HG03558 (cell line): ENCODE measurements around the gene AGR3.
"Not testable (repeated sequence)": the region's sequence is repeated elsewhere in the genome, so short reads cannot be mapped to it uniquely, and the experiment has no call there.

Source experiments
- ATAC-seq: cut with Tn5 transposase; IDR thresholded peaks from one replicate; pipeline ENCODE4 v1.9.1; 2021; ENCODE audit warnings: moderate number of reproducible peaks; ENCODE audit not compliant: unreplicated experiment; ENCODE audit errors: extremely low read depth

The AGR3 gene

DNA sequence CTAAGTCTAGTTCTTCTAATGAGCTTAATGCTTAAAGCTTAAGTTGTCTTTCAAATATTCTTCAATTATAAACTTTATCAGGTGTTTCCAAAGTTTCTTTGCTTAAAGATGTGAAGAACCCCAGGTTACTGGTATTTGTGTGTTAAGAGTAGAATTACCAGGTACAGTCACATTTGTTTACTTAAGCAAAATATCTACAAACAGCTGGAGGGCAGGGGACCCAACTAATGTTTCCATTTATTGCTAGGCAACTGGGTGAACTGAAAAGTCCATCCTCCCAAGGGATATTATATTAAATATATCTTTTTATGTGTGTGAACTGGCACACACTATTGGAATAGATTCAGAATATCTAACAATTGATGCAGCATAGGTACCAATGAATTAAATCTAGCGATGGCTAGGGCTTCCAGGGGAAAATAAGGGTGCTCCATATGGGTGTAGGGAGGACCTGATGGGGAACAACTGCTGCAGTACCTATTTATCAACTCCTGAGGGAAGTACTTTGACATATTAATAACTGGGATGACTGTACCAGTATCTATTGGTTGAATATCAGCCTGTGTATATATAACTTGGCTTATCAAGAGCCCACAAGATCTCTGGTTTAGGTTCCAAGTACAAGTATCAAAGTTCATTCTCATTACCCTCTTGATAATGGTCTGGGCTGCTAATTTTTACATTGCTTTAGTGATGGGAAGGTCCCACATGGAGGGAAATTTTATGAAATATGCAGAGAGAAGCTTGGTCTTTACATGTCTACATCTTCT, 10.3 kb upstream of the AGR3 start:
- no peak for ATAC-seq

DNA sequence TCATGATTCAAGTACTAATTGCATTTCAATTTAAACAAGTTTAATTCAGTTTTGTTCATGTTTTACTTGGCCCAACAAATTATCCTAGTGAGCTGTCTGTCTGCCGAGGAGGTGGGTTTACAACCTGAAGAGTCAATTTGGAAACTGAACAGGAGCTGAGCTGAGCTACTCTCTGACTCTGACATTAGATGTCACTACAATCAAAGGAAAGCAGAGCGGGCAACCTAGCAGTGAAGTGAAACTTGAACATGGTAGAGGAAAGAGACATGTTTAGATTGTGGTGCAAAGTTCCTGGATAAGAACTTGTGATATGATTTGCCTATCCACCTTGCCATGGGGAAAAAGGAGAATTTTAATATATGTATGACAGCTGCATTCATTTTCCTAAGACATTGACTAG, 9.6 kb upstream of the AGR3 start:
- no peak for ATAC-seq

DNA sequence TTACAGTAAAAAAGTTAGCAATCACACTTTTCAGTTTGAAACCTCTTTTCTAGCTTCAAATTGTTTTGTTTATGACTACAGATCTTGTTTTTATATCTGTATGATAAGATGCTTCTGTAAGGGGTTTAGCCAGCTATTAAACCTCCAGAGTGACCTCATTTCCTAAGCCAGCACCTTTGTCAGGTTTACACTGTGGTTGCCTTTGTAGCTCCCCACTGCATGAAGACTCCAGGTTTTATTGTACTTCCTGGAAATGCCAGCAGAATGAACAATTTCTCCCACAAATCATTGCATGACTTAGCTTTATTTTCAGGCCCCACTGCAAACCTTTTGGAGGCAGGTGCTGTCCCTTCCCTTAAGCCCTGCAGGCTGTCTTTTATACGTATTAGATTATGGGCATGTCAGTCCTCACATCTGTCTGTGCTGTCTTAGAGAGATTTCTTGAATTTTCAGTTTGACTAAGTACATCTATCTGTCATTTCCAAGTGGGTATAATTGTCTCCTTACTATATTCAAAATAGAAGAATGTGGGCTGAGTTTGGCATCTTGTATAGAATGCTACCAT, 8.2 kb upstream of the AGR3 start:
- ATAC-seq, result no peak

DNA sequence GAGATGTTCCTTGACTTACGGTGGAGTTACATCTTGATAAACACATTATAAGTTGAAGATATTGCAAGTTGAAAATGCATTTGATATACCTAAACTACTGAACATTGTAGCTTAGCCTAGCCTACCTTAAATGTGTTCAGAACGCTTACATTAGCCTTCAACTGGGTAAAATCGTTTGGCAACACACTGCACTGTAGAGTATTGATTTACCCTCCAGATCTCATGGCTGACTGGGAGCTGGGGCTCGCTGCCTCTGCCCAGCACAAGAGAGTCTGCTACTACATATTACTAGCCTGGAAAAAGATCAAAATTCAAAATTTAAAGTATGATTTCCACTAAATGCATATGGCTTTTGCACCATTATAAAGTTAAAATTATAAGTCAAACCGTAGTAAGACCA, 7.5 kb upstream of the AGR3 start:
- ATAC-seq, result no peak

DNA sequence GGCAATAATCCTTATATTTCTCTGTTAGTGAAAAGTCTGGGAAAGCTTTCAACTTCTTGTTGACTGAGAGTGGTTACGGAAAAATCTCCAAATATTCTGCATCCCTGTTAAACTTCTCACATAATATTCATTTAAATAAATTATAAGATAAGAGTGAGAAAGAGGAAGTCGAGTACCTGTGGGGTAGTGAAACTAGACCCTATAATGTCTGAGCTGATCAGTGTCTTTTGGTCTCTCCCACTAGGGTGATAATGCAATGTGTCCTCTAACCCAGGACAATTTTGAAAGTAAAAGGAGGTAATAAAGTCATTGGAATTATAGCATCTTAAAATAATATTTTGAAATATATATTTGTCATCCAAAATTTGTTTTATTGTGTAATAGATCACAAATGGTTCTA, 2.1 kb upstream of the AGR3 start:
- no peak for ATAC-seq

DNA sequence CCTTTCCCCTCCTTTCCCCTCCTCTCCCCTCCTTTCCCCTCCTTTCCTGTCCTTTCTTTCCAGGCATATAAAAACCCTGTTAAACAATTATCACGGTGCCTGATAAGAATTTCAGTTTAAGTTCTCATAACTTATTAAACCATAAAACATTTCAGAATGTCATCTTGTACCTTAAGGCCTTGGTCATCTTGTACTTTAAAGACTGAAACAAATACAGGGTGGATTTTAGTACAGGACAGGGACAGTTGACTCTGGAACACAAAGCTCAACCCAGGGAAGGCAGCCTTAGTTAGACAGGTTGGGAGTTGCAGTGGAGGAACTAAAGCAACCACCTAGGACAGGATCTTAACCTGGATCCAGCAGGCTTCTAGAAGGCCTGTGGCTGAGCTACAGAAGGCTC, 1.2 kb downstream of the AGR3 start:
- ATAC-seq, result no peak

DNA sequence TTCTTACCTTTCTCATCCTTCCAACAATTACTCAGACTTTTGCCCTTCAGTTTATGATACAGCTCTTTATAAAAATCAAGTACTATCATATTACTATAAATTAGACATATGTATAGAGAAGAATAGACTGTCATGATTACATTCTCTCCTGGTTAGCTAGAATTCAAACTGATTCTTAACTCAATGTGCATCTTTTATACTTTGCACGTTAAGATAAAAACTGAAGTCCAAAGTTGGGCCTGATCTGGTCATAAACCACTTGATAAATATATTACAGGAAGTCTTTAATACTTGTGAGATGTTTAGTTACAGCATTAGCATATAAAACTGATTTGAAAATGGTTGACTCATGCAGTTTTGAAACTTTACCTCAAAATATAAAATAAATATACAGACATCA, 2.6 kb downstream of the AGR3 start:
- ATAC-seq, result no peak

DNA sequence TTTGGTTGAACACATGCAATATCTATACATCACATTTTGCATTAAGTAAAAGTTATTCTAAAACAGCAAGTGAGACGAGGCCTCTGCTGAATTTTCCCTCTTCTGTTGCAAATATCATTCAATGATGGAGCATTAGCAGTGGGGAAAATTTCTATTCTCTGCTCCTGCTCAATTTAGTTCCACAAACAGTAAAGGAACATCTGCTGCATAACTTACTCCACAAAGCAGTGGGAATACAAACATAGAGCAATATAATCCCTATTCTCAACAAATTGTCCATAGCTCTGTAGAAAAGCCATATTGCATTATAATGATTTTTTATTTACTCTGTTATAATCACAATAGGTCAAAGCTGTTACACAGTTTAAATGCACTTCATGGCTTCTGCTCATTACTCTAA, 5.9 kb downstream of the AGR3 start:
- ATAC-seq, result no peak

DNA sequence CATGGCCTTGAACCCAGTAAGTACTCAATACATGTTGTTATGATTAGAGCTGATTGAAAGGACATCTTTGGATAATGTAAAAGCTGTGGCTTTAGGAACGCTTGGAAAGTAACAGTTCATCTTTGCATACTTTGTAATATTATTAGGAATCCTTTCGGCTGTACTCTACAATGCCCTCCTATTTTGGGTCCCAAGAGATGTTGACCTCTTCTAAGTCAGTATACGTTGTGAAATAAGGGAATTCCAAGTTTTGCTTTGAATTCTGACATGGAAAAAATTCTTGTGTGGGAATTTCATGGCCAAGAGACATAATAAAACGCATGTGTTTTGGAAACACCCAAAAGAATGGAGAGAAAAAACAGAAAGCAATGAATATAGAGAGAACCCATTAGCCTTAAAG, 7.7 kb downstream of the AGR3 start:
- ATAC-seq, result no peak

DNA sequence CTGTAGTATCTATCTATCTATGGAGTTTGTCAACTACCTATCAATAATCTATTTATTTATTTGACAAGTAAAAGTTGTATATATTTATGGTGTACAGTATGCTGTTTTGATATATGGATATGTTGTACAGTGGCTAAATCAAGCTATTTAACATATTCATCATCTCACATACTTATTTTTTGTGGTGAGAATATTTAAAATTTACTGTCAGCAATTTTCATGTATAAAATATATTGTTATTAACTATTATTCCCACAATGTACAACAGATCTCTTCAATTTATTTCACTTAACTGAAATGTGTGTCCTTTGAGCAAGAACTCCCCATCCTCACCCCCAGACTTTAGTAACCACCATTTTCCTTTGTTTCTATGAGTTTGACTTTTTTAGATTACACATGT, 14.5 kb downstream of the AGR3 start:
- ATAC-seq, result no peak

DNA sequence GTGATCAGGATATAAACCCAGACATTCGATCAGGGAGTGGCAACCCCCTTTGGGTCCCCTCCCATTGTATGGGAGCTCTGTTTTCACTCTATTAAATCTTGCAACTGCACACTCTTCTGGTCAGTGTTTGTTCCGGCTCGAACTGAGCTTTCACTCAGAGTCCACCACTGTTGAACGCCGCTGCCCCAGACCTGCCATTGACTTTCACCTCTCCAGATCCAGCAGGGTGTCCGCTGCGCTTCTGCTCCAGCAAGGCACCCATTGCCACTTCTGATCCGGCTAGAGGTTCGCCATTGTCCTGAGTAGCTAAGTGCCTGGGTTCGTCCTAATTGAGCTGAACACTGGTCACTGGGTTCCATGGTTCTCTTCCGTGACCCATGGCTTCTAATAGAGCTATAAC, 28.6 kb downstream of the AGR3 start:
- not testable (repeated sequence) for ATAC-seq

DNA sequence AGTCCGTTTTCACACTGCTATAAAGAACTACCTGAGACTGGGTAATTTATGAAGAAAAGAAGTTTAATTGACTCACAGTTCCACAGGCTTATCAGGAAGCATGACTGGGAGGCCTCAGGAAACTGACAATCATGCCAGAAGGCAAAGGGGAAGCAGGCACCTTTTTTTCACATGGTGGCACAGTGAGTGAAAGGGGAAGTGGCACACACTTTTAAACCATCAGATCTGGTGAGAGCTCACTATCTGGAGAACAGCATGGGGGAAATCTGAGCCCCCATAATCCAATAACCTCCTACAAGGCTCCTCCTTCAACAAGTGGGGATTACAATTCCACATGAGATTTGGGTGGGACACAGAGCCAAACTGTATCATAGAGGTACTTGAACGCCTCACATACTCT, 30.0 kb downstream of the AGR3 start:
- ATAC-seq, result no peak

DNA sequence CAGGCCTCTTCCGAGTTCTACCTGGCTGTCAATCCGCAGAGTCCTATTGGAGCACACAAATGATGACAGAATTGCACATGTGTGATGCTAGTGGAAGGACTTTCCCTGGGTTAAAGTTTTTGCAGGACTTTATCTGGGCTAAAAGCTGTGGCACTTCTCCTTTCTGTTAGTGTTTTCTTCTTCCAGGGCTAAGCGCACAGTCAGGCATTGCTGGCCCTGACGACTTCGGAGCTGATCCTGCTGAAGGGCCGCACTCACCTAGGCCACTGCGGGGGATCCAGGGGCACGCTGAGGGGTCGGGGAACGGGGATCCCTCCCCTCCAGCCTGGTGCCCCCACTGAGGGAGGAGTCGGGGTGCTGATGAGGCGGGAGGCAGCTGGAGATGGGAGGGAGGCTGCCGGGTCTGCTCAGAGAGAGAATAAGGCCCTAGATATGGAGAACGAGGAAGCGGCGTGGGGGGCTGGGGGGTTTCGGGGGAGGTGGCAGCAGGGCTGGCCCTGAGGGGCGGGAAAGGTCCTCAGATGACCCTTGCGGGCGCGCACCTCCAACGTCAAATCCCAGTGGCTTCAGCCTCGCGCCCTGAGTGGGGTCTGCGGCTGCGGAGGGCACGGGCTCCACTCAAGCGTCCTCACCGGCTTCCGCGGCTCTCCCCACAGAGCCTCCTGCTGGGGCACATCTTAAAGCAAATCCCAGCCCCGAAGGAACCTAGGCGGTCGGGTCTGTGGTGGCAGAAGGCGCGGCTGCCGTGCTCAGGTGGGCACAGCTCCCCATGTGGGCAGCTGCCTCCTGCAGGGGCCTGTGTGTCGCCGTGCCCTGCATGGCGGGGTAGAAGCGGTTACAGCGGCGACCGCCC, 30.9 kb downstream of the AGR3 start:
- no peak for ATAC-seq

DNA sequence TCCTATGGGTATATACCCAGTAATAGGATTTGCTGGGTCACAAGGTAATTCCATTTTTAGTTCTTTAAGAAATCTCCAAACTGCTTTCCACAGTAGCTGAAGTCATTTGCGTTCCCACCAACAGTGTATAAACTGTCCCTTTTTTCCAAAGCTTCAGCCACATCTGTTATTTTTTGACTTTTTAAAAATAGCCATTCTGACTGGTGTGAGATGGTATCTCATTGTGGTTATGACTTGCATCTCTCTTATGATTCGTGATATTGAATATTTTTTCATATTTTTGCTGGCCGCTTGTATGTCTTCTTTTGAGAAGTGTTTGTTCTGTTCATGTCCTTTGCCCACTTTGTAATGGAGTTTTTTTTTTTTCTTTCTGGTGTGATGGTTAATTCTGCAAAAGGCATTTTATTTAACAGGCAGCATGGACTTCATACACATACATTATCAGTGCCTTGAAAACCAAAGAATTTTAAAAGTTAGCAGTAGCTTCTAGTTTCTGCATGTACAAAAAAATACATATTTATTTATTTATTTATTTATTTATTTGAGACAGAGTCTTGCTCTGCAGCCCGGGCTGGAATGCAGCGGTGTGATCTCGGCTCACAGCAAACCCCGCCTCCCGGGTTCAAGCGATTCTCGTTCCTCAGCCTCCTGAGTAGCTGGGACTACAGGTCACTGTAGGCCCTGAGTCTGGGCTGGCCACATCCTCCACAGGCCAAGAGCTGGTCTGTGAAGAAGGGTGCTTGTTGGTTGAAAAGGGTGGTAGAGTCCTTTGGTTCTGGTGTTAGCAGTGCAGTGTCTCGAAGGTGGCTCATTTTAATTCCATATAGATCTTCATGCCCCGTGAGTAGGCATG, 32.3 kb downstream of the AGR3 start:
- no peak for ATAC-seq

DNA sequence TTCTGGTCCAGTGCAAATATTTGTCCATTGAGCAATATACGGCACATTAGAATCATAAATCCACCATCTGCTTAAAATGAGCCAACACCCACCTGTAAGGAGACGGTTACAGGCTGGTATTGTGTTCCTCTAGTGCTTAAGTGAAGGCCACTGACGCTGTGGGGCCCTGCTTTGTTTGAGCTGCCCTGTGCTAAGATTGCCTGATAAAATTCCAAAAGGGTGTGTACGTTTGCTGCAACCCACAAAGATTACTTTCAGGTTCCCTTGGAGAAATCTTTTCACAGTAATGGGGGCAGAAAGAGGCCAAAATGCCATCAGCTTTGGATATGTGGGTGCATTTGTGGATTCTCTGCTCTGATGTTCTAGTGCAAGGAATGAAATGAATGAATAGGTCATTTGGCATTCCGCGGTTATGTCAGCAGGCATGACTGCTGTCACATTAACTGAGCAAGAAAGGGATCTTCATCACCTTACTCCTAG, 34.4 kb downstream of the AGR3 start:
- no peak for ATAC-seq

DNA sequence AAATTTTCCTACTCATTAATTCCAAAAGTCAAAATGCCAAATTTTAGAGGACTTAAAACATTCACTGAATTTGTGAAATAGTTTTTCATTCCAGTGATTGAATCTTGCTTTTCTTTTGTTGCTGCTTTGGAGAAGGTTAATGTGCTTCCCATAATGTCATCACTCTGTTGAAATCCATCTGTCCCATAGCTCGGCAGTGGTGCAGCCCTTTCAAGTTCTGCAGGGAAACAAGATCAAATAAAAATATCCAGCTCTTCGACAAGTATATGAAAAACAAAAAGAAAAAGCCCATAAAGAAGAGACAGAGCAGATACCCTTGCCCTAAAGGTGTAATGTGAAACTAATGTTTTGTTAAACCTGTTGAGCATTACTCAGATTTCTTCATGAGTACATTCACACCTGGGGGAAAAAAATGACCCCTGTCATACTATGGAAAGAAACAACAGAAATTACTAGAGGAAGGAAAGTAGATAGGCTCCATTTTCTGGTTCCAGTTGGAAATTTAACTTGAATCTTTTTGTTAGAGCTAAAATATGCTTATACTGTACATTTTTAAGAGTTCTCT, 35.1 kb downstream of the AGR3 start:
- no peak for ATAC-seq

DNA sequence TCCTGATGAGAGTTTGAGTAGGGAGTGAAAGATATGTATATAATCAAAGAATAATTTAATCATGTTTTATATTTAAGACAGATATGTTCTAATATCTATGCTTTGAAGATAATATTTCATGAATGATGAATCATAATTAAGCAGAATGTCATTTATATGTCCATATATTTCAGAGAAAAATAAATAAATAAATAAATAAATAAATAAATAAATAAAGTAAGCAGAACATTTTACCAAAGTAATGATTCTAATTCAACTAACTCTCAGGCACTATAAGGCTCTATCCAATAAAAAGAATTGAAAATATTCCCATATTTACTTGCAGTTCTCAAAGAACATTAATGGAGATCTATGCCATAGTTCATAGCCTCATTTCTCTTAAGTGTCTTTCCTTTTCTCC, 36.0 kb downstream of the AGR3 start:
- ATAC-seq, result no peak

DNA sequence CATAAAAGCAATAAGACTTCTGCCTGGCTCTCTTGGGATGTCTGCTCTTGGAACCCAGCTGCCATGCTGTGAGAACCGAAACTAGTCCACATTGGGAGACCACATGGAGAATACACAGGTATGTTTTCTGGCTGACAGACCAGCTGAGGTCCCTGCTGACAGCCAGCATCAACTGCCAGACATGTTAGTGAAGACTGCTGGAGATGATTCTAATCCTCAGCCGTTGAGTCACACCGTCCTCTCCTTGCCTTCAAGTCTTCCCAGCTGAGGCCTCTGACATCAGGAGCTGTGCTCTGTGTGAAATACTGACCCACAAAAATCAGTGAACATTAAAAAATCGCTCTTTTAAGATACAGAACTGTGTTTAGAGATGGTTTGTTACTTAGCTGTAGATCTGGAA, 40.1 kb downstream of the AGR3 start:
- no peak for ATAC-seq

DNA sequence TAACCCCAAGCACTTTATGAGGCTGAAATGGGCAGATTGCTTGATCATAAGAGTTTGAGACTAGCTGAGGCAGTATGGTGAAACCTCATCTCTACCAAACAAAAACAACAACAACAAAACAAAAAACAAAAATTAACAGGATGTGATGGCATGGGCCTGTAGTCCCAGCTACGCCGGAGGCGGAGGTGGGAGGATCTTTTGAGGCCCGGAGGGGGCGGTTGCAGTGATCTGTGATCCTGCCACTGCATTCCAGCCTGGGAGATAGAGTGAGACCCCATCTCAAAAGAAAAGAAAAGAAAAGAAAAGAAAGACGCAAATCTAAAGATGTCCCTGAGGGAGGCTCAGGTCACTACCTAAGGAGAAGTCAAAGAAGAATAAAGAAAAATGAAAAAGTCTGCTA, 41.7 kb downstream of the AGR3 start:
- ATAC-seq, result no peak

DNA sequence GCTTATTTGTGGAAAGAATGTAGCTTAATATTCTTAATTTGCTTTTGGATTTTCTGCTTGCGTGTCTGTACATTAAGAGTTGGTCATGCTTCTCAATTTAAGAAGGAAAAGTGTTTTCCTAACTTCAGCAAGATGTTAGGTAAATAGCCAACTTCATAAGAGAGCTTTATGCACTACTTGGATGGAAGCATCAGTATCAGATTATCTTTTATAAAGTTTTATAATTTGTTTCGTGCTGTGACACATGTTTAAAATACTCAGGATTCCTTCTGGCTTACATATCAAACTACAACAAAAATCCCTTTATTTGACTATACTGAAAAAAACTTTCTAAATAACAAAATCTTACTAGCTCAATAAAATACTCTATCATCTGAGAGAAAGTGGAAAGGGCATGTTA, 42.1 kb downstream of the AGR3 start:
- ATAC-seq, result no peak
